IMR-90 (cell line): ENCODE results near the gene ARPC5. TPM values are rescaled to one million over a fixed set of nuclear protein-coding genes. Genes with fewer than 3 reads are reported as not detected.

Experiments
- ATAC-seq: fragments of 200-7000 bp; cut with Tn5 transposase; 2 replicates; pipeline ENCODE4 v1.9.1; 2020; ENCODE audit warnings: low read depth, mild to moderate bottlenecking, moderate library complexity
- BruUV-seq: library from RNA; stranded (reverse); fragments of 400-500 nt; replicated peaks from 2 replicates; lab custom pipeline; 2021; lab: Mats Ljungman, UMichigan
- CTCF ChIA-PET: fragments of 300-600 bp; formaldehyde crosslinking; extraction: SDS; loops from one replicate; lab custom pipeline; 2021; ENCODE audit warnings: antibody characterized with exemption; lab: Yijun Ruan, JAX
- POLR2A ChIA-PET: fragments of 300-600 bp; sonication (Branson Sonifier 250); formaldehyde crosslinking; loops from one replicate; lab custom pipeline; 2022; ENCODE audit warnings: antibody characterized with exemption; ENCODE audit not compliant: unreplicated experiment; lab: Charles Lee
- DNase-seq: peaks from one replicate; pipeline ENCODE4 v3.0.0; 2013
- H2AFZ ChIP-seq: replicated peaks from 2 replicates; pipeline ENCODE3; 2013; ENCODE audit warnings: low read length, mild to moderate bottlenecking; ENCODE audit not compliant: poor library complexity
- H2AK5ac ChIP-seq: 2 replicates; pipeline ENCODE4 v1.6.1; 2013; ENCODE audit warnings: low read depth, low read length, inconsistent platforms
- H2AK9ac ChIP-seq: replicated peaks from 2 replicates; pipeline ENCODE3; 2013; ENCODE audit warnings: mild to moderate bottlenecking, low read depth, low read length, moderate library complexity; ENCODE audit not compliant: poor library complexity
- H2BK120ac ChIP-seq: 2 replicates; pipeline ENCODE4 v1.6.1; 2013; ENCODE audit warnings: low read depth, low read length, inconsistent platforms
- H2BK15ac ChIP-seq: 3 replicates; pipeline ENCODE4 v1.6.1; 2013; ENCODE audit warnings: low read depth, low read length, inconsistent platforms
- H2BK20ac ChIP-seq: 2 replicates; pipeline ENCODE4 v1.6.1; 2013; ENCODE audit warnings: low read depth, mild to moderate bottlenecking, inconsistent platforms, low read length, moderate library complexity
- H2BK5ac ChIP-seq: 2 replicates; pipeline ENCODE4 v1.6.1; 2013; ENCODE audit warnings: mild to moderate bottlenecking, low read depth, low read length, inconsistent platforms; ENCODE audit not compliant: poor library complexity, severe bottlenecking
- H3K14ac ChIP-seq: replicated peaks from 2 replicates; pipeline ENCODE4 v1.6.1; 2013; ENCODE audit warnings: low read depth, low read length, inconsistent platforms
- H3K18ac ChIP-seq: 2 replicates; pipeline ENCODE4 v1.6.1; 2013; ENCODE audit warnings: low read depth, low read length, control low read depth
- H3K23ac ChIP-seq: 2 replicates; pipeline ENCODE4 v1.6.1; 2013; ENCODE audit warnings: low read depth, low read length, inconsistent platforms
- H3K27ac ChIP-seq: 2 replicates; pipeline ENCODE4 v1.5.1; 2013; ENCODE audit warnings: mild to moderate bottlenecking, control low read depth, low read length; ENCODE audit not compliant: insufficient read depth
- H3K27me3 ChIP-seq: 2 replicates; pipeline ENCODE4 v1.6.1; 2013; ENCODE audit warnings: low read length; ENCODE audit not compliant: control insufficient read depth, insufficient read depth
- H3K36me3 ChIP-seq: 2 replicates; pipeline ENCODE4 v1.6.1; 2013; ENCODE audit warnings: low read length, mixed read lengths; ENCODE audit not compliant: control insufficient read depth, insufficient read depth
- H3K4ac ChIP-seq: 2 replicates; pipeline ENCODE4 v1.6.1; 2013; ENCODE audit warnings: low read depth, low read length, inconsistent platforms
- H3K4me1 ChIP-seq: 2 replicates; pipeline ENCODE4 v1.6.1; 2013; ENCODE audit warnings: low read length, mixed read lengths; ENCODE audit not compliant: control insufficient read depth, insufficient read depth
- H3K4me2 ChIP-seq: 2 replicates; pipeline ENCODE4 v1.6.1; 2013; ENCODE audit warnings: low read depth, mild to moderate bottlenecking, control low read depth, low read length, moderate library complexity
- H3K4me3 ChIP-seq: 2 replicates; pipeline ENCODE4 v1.5.1; 2013; ENCODE audit warnings: low read depth, mild to moderate bottlenecking, control low read depth, low read length, moderate library complexity; ENCODE audit not compliant: insufficient read depth
- H3K56ac ChIP-seq: 2 replicates; pipeline ENCODE4 v1.6.1; 2013; ENCODE audit warnings: low read length, inconsistent platforms; ENCODE audit not compliant: insufficient read depth; ENCODE audit errors: extremely low read depth
- H3K79me1 ChIP-seq, 2 experiments: 2 replicates each; pipeline ENCODE4 v1.6.1; 2013; ENCODE audit warnings: low read length in 2 of 2, inconsistent platforms in 1 of 2, low read depth in 1 of 2
- H3K9ac ChIP-seq: 2 replicates; pipeline ENCODE4 v1.6.1; 2013; ENCODE audit warnings: low read depth, low read length, control low read depth
- H3K9me1 ChIP-seq: 2 replicates; pipeline ENCODE4 v1.6.1; 2013; ENCODE audit warnings: low read length, inconsistent platforms; ENCODE audit not compliant: insufficient read depth
- H3K9me3 ChIP-seq: 2 replicates; pipeline ENCODE4 v1.6.1; 2013; ENCODE audit warnings: low read length; ENCODE audit not compliant: control insufficient read depth, insufficient read depth
- H4K20me1 ChIP-seq: 2 replicates; pipeline ENCODE4 v1.6.1; 2013; ENCODE audit warnings: low read length, inconsistent platforms; ENCODE audit not compliant: insufficient read depth
- H4K5ac ChIP-seq: 2 replicates; pipeline ENCODE4 v1.6.1; 2013; ENCODE audit warnings: mild to moderate bottlenecking, low read depth, low read length, control low read depth
- H4K8ac ChIP-seq, 2 experiments: 2 replicates each; pipeline ENCODE4 v1.6.1; 2013; ENCODE audit warnings: low read depth in 2 of 2, low read length in 2 of 2, control low read depth in 1 of 2, inconsistent platforms in 1 of 2
- H4K91ac ChIP-seq: 2 replicates; pipeline ENCODE4 v1.6.1; 2013; ENCODE audit warnings: low read depth, low read length, inconsistent platforms; ENCODE audit not compliant: insufficient read depth
- RFX5 ChIP-seq: IDR thresholded peaks from 2 replicates; pipeline ENCODE4 v1.8.0; 2012; ENCODE audit warnings: low read depth, mild to moderate bottlenecking, low read length, moderate library complexity
- SMC3 ChIP-seq: fragments of 150-350 bp; IDR thresholded peaks from 2 replicates; pipeline ENCODE4 v1.6.1; 2016; ENCODE audit warnings: low read depth, mild to moderate bottlenecking, antibody characterized with exemption, low read length, moderate library complexity
- WGBS, 2 experiments: methylation state at CpG; one replicate each; pipeline versions ENCODE4 v1.1.5 to v1.1.7; 2013; ENCODE audit warnings: missing lambda C conversion rate in 2 of 2; ENCODE audit not compliant: insufficient read length in 1 of 2; ENCODE audit errors: extremely low coverage in 2 of 2; 5-methylcytosine and 5-hydroxymethylcytosine counted together
- dilution Hi-C: fragments of 300-500 bp; cut with HindIII; formaldehyde crosslinking; loops from one replicate; pipeline ENCODE4 v1.14.3; 2018; ENCODE audit warnings: low sequenced_read_pairs; ENCODE audit not compliant: unreplicated experiment
- in situ Hi-C: fragments of 300-500 bp; cut with MboI; formaldehyde crosslinking; loops from 3 replicates; pipeline ENCODE4 v1.14.3; 2019; ENCODE audit warnings: low sequenced_read_pairs, inconsistent platforms, mixed read lengths
- intact Hi-C: fragments of 100-400 bp; cut with micrococcal nuclease; formaldehyde crosslinking; loops from 2 replicates; pipeline ENCODE4 v1.10.0; 2022
- polyA plus RNA-seq, 3 experiments: library from polyadenylated mRNA; depleted of rRNA; stranded (reverse); fragments of >200 nt; gene quantifications; 2 replicates each; pipeline ENCODE4 v1.2.3, GENCODE V29; 2012; ENCODE audit warnings: low replicate concordance in 1 of 3
- total RNA-seq: library from RNA; depleted of rRNA; stranded (reverse); fragments of >200 nt; gene quantifications from 2 replicates; pipeline ENCODE4 v1.2.3, GENCODE V29; 2012

The ARPC5 gene
- total and polyA plus RNA-seq, 2 of the 4 experiments (the other 2 are of a cell fraction) = 132 to 212 TPM

DNA sequence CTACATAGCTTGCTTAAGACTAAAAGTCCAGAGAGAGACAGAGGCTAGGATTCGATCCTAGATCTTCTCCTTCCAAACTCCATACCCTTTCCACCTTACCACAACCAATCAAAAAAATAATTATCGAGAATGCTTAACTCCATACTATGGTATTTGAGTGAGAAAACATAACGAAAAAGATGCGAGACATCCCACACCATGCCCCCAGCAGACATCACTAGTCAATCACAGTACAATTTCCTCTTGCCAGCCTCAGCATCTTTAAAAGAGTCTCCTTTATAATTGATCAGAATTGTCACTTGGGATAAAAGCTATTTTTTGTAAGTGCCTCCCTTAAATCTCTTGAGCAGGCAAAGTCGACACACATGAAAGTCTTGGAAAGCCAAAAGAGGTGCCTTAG is 46.2 kb downstream of the ARPC5 start:
- H3K14ac ChIP-seq = no peak overlapping the region
- no peak overlapping the region for H2AK9ac ChIP-seq
- no peak overlapping the region for H4K8ac ChIP-seq
- H2BK15ac ChIP-seq = no peak overlapping the region
- no peaks in the 10 kb centered on the region for H4K20me1 ChIP-seq
- H3K23ac ChIP-seq = no peak overlapping the region
- no peak overlapping the region for H2BK20ac ChIP-seq
- TF ChIP-seq RFX5 = no peak
- TF ChIP-seq SMC3 = no peak
- no peak overlapping the region for H3K18ac ChIP-seq
- H3K4me2 ChIP-seq = no peak overlapping the region
- no TSS peak for BruUV-seq
- H3K4ac ChIP-seq = no peak overlapping the region
- no peak overlapping the region for H2BK5ac ChIP-seq
- H4K5ac ChIP-seq = no peak overlapping the region
- ChIA-PET POLR2A (no interaction called here), CTCF (no interaction called here)
- no peak overlapping the region for H3K9ac ChIP-seq
- H3K79me1 ChIP-seq = no peaks in the 10 kb centered on the region
- no peaks in the 10 kb centered on the region for H3K36me3 ChIP-seq
- peaks cover 3% of the 10 kb centered on the region; the same call in 1 of the 2 replicates for H3K9me1 ChIP-seq
- no peak overlapping the region for H3K4me3 ChIP-seq
- in situ Hi-C loops = no loop called here
- WGBS, 2 experiments = 100% methylated on average over 1 of the region's 5 CpGs; no CpG with 5 or more reads in 1 of the 2 experiments
- H3K56ac ChIP-seq = no peak overlapping the region
- ATAC-seq (no peak), DNase-seq (no peak)
- no peak overlapping the region for H2BK120ac ChIP-seq
- no peaks in the 10 kb centered on the region for H3K27me3 ChIP-seq
- no peak overlapping the region for H4K91ac ChIP-seq
- H3K9me3 ChIP-seq = no peaks in the 10 kb centered on the region
- intact Hi-C loops = no loop called here
- H3K27ac ChIP-seq = no peak overlapping the region
- H3K4me1 ChIP-seq = 0 out of 2 replicates have a peak, but pooled peaks cover 2% of the 10 kb centered on the region
- dilution Hi-C loops = no loop called here
- no peak overlapping the region for H2AFZ ChIP-seq
- H2AK5ac ChIP-seq = no peak overlapping the region
